GM19468 (cell line): ENCODE data around the gene VILL.
"Not testable (repeated sequence)": the region's sequence is repeated elsewhere in the genome, so short reads cannot be mapped to it uniquely, and the experiment has no call there.

Source experiments
- ATAC-seq: cut with Tn5 transposase; IDR thresholded peaks from one replicate; pipeline ENCODE4 v1.9.1; 2021; ENCODE audit warnings: mild to moderate bottlenecking, moderate library complexity, moderate number of reproducible peaks; ENCODE audit not compliant: unreplicated experiment; ENCODE audit errors: extremely low read depth

Gene VILL

DNA sequence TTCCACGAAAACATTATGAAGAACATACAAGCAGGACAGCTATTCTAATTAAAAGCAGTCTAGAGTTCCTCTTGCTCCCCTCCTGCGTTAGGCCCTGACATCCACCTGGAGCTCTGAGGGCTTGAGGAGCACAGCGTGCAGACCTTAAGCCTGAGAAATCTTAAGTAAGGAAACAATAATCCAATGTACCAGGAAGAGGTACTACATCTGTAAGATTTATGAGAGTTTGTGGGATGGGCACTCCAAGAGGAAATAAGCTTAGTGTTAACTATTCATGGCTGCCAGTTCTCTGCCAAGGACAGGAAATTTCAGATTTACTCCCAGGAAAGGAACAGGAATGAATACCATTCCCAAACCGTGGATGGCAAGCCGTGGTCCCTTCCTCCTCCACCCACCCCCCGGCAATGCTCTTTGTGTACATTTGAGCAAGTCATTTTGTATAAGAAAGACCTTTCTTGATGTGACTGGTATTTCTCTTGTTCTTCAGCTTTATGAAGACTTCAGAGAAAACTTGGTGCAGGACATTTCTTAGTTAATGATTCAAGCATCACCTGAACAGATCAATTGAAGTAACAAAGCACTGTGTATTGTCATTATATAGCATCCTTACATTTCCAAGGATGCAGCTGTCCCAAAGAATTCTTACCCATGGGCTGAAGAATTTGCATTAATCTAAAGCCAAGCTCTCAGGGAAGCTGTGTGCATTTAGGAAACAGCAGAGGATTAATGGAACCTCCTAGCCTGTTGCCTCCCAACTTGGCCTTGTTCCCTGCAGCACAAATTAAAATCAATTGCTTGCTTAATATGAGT lies 28.8 kb upstream of the VILL start:
- ATAC-seq, result no peak

DNA sequence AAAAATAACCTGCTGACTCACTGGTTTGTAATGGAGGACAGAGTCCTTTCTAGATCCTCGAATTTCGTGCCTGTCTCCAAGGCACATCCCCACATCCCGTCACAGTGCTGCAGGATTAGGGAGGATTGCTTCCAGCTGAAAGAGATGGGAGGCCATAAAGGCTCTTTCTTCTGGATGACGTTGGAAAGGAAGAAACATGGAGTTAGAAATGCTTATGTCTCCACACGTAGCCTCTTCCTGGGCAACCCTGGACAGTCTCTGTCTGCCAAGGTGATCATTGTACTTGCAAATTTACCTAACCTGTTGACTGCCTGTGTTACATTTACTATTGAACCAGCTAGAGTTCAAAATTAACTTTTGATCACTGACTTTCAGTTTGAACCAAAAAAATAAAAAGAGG lies 27.6 kb upstream of the VILL start:
- no peak for ATAC-seq

DNA sequence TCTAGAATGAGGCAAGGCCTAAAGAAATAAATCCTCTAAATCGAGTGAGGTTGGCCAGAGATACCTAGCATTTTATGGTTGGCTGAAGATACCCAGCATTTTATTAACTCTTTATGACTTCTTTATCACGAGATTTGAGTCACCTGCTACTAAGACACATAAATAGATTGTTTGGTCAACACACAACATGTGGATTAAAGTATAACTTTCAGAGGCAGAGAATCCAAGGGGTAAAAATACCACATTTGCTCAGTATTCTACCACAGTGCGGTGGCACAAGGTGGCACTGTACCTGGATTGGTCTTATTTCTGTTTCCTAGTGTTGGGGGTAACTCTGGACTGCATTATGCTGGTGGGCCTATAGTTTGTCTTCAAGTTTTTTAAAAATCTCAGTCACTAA lies 27.0 kb upstream of the VILL start:
- no peak for ATAC-seq

DNA sequence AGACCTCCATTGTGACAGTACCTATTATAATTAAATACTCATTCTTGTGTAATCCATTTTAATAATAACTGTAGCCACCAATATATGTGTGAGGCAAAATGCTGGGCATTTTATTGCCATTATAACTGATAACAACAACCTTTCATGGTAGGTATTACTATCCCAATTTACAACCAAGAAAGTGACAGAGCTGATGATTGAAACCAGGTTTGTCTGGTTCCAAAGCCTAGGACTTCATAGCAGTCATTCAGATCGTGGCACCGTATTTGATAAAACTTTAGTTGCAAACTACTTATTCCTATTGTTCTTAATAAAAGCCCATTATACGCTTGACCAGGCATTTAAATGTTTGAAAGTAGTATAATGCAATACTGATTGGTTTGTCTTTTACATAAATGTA lies 26.4 kb upstream of the VILL start:
- ATAC-seq, result no peak

DNA sequence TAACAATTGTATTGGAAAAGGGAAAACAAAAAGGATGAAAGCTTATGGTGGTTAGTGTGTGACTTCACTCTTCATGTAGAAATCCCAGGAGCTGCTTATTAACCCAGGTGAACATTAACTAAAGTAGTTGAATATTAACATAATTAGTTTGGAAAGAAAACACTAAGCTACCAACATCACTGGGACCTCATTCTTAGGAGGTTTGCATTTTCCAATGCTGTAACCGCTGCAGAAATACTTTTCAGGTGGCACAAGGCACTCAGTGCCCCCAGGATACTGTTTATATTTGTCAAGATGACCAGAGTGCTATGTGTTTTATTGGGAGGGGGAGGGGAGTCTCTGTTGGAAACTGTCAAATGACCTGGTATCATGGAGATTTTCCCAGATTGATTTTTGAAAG lies 25.9 kb upstream of the VILL start:
- ATAC-seq, result no peak

DNA sequence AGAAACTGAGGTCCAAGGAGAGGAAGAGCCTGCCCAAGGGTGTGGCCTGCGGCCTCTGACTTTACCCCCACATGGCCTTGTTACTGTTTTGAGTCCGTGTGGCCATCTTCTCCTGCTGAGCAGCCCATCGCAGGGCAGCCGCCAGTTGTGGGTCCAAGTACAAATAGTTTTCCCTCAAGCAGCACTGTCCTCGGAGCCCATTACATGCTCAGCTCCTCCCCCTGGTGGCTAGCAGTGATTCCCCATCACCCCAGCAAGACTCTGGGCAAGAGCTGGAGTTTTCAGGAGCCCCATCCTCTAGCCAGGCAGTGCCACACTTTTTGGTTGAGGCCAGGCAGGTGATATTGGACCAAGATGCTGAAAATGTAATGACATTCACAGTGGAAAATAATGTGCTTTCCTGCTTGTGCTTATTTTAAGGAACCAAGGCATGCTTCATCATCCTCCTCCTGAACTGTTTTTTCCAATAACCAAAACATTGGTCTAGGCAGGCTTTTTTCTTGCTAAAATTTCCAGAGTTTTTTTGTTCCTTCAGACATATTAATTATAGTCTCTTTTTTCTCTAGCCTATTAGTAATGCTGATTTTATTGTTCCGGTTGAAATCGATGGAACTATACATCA lies 23.2 kb upstream of the VILL start:
- ATAC-seq, result no peak

DNA sequence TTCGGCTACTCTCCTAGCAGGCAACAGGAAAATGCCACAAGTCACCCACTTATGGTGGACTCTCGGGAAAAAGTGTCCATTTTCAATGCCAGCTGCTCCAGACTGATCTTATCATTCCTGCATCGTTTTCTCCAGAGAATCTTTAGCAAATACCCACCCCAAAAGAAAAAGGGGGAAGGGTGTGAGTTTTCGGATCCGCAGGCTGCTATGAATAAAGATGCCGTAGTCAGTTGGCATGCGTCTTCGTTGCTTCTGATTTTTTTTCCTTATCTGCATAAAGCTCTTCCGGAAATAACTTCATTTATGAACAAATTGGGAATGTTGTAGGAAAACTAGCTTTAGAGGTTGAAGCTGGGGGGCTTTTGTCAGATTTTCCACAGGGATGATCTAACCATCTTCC lies 22.4 kb upstream of the VILL start:
- ATAC-seq, result no peak

DNA sequence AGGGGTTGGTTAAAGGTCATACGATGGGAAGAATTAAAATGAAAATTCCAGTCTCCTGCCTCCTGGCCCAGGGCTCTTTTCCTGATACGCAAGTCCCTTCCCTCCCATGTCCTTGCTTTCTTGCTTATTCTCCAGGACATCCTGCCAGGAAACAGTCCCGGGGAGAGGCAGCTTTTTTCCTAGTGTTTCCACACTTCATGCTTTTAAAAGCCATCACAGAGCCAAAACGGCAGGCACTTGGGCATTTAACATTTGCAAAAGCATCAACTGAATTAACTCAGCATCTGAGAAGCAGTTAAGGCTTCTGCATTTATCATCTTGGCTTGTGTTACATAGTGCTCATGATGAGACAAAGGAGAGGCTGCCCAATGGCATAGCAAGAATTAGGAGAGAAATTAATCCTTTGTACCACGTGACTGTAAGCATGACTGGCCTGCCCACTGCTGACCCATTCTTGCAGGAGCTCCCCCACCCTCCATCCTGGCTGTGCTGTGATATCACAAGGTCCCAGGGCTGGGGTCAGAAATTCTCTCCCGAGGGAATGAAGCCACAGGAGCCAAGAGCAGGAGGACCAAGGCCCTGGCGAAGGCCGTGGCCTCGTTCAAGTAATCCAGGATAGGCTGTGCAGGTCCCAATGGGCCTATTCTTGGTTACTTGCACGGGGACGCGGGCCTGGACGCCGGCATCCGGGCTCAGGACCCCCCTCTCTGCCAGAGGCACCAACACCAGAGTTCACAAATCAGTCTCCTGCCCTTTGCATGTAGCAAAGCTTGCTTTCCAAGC lies 21.6 kb upstream of the VILL start:
- no peak for ATAC-seq

DNA sequence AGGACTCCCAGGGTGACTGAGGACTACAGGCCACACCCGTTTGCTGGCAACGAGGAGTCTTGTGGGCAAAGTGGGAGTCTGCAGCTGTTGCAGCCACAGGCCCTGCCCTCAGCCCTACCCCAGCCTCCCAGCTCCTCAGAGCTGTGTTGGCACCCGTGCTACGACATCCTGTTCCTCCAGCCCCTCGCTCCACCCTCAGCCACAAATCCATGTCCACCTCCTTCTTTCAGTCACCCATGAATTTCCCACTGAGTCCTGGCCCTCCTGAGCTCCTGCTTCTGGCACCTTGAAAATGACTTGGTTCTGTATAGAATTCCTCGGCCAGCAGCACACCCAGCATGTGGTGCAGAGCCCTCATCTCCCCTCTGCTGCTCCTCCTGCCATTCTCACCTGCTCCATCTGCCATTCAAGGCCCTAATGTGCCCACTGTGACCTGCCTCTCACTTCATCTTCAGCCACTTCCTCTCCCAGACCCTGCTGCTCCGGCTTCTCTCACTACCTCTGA lies 20.9 kb upstream of the VILL start:
- no peak for ATAC-seq

DNA sequence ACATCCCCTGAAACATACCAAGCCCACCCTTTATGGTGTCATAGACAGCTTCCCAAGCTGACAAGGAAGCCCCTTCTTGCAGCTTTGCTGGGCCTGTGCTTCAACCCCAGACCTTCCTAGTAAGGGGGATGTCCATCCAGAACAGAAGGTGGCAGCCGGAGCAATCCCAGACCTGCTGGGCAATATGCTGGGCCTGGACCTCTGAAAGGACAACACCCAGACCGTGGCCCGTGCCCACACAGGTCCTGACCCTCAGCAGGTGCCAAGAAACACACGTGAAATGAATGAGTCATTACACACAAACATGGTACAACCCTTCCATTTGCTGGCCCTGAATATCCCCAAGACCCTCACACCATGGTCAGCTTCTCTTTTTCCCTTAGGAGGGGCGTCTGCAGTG lies 19.8 kb upstream of the VILL start:
- no peak for ATAC-seq

DNA sequence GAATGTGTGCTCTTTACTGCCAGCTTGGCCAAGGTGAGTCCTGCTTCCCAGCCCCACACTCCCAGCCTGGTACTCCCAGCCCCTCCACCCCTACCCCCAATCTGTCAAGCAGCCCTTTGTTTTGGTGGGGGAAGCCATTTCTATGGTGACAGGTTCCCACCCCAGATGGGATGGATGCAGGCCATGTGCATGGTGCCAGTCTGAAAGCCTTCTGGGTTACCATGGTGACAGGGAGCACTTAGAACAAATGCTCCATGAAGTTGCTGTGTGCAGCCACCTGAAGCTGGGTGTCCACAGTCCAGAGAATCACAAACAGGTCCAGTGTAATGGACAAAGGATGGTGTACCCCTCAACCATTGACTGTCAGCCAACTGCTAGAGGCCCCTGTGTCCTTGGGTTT lies 19.1 kb upstream of the VILL start:
- ATAC-seq, result no peak

DNA sequence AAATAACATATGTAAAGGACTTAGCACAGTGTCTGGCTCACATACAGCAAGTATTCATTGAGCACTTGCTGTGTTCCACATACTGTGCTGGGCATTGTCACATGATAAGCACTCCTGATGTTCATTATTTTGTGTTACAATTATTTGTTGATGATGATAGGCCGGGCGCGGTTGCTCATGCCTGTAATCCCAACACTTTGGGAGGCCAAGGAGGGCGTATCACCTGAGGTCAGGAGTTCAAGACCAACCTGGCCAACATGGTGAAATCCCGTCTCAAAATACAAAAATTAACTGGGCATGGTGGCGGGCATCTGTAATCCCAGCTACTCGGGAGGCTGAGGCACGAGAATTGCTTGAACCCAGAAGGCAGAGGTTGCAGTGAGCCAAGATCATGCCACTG lies 18.5 kb upstream of the VILL start:
- not testable (repeated sequence) for ATAC-seq

DNA sequence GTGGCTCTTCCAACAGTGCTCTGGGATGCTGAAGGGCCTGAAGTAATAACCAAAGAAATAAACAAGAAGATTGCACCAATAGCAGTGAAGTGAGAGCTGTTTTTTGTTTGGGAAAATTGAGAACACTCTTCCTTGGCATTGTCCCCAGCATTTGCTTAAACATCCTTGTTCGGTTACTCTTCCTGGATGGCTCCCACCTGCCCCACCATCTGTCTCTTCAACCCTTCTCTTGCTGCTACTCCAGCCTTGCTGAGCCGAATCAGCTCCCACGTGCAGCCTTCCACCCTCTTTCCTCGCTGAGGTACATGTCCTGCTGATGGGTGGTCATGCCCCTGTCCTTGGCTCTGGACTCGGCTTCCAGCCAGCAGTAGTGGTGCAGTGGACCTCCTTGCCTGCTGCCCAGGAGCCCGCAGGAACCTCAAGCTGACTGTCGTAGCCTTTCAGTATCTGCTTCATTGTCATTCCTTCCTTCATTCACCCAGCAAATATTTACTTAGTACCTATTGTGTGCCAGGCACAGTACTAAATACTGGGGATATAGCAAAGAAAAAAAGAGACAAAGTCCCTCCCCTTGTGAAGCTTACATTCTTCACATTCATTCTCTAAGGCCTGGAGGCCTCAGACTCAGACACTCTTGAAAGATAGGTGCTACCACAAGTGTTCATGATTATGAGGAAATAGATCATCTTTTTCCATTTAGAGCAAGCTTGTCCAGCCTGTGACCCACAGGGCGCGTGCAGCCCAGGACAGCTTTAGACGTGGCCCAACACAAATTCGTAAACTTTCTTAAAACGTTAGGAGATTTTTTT lies 17.1 kb upstream of the VILL start:
- no peak for ATAC-seq

DNA sequence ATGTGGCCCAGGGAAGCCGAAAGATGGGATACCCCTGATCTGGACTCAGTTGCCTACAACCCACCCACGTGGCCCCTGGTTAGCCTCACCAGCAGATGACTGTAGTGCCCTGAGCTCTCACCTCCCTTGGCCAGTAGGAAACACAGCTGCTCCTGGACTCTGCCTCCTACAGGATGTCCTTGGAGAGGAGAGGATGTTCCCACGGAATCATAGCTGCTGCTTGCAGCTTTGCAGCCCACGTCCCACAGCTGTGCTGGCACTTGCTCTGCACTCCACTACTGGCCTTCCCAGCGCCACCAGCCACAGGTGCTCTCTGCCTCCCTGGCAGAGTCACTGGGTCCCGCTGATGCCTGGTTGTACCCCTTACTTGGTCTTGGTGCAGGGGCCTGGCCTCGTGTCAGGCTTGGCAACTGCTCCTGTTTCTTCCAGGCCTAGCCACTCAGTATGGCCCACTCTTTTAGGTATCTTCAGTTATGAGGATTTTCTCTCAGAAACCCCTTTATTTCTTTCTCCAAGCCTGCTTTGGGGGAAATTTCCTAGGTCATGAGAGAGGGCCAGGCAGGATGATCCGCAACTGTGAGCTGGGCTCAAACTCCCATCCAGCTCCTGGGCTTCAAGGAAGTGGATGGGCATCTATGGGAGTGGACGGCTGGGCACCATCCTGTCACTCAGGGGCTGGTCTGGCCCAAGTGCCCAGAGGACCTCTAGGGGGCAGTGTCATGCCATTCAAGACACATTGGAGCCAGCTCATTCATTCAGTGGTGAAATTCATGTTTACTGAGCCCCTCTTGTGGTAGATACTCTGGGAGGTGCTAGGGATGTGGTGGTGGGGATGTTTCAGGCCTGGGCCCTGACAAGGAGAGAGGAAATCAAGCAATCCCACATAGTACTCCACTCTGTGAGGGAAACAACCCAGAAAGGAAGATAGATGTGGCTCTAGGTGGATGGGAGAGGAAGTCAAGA lies 16.2 kb upstream of the VILL start:
- peak; percentile 51 for ATAC-seq

DNA sequence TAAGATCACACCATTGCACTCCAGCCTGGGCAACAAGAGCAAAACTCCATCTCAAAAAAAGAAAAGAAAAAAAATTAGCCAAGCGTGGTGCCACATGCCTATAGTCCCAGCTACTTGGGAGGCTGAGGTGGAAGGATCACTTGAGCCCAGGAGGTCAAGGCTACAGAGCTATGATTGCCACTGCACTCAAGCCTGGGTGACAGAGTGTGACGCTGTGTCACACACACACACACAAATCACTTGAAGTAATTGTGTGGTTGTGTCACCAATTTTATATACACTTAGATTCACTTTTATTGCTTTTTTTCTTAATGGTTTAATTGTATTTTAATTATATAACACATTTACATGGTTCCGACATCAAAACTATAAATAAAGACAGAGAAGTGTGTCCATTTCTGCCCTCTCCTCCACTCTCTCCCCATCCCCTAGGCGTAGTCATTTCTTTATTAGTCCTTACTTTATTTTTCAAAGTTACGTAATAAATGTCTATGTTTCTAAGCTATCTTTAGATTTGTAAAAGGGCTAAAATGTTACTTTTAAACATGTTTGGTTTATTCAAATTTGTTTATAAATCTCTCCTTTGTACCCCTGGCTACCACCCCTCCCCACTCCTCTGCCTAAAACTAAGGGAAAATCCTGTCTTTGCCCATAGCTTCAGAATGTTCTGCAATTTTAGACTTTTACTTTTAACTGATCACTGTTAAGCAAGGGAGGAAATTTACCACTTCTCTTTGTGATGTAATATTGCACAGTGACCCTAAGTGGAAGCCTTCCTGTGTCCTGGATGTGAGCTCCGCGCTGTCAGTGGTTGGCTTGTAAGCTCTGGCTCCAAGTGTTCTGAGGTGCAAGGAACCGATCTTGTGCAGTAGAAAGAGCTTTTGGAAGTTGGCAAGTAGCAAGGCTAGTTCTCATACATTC lies 10.8 kb upstream of the VILL start:
- ATAC-seq, result no peak

DNA sequence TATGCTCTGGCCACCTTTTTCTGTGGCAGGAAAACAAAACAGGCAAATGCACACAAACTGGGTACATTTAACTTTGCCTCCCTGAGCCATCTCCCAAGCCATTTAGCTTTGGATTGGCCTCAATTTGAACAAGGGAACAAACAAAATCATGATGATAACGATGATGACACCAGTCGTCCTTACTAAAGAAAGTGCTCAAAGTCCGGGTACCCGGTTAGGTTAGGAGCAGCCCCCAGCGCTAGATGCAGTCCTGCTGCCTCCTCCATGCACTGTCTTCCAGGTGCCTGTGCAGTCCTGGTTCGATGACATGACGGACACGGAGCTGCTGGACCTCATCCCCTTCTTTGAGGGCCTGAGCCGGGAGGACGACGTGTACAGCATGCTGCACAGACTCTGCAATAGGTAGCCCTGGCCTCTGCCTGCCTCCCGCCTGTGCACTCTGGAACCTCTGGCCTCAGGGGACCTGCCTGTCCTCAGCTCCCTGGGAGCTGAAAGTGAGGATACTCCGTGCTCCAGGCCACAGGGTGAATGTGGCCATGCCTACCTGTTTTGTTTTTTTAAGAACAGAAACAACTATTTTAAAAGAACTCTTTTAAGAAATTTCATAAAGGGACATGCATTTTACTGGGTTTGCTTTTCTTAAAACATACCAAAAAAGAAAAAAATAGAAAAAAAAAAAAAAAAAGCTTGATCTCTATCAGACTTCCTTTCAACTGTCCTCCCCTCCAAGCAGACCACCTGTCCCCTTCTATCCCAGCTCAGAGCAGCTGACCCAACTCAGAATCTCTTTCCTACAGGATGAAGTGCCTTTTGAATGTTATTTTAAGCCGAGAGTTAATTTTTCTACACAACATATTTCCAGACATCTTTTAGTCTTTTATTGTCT lies 9.9 kb upstream of the VILL start:
- ATAC-seq, result no peak

DNA sequence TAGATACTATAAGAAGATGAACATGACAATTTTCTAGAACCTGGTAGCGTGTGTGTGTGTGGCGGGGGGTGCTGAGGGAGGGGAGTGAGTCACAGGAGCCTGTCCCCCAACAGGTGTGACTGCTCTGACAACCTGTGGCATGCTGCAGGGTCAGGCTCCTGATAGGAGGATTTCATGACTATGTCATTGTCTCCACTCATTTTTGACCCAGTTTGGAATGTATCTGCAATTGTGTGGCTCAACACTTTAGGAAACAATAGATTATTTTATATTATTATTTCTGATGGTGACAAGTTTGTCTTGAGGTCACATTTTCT lies 9.3 kb upstream of the VILL start:
- no peak for ATAC-seq
